Type B pancreatic cell (in vitro differentiated cells): ENCODE measurements around the gene CES1. TPM values are rescaled to one million over a fixed set of nuclear protein-coding genes. Genes with fewer than 3 reads are reported as not detected.
"Not testable (repeated sequence)": the region's sequence is repeated elsewhere in the genome, so short reads cannot be mapped to it uniquely, and the experiment has no call there.

Source experiments
- DNase-seq: peaks from one replicate; pipeline ENCODE4 v3.0.0; 2021; ENCODE audit warnings: mixed read lengths; ENCODE audit not compliant: unreplicated experiment; ENCODE audit errors: extremely low spot score
- H3K27ac Mint-ChIP-seq: 2 replicates; pipeline ENCODE4 v1.8.0; 2021; ENCODE audit warnings: mild to moderate bottlenecking, mixed read lengths
- H3K27me3 Mint-ChIP-seq: 2 replicates; pipeline ENCODE4 v1.8.0; 2021; ENCODE audit warnings: mixed read lengths
- H3K36me3 Mint-ChIP-seq: 2 replicates; pipeline ENCODE4 v1.8.0; 2021; ENCODE audit warnings: mixed read lengths
- H3K4me1 Mint-ChIP-seq: one replicate; pipeline ENCODE4 v1.8.0; 2021; ENCODE audit warnings: mixed read lengths; ENCODE audit not compliant: unreplicated experiment
- H3K4me3 Mint-ChIP-seq: 2 replicates; pipeline ENCODE4 v1.8.0; 2021; ENCODE audit warnings: mild to moderate bottlenecking, mixed read lengths
- H3K9me3 Mint-ChIP-seq: 2 replicates; pipeline ENCODE4 v1.8.0; 2021; ENCODE audit warnings: mixed read lengths
- total RNA-seq: library from RNA; stranded (reverse); gene quantifications from 2 replicates; pipeline ENCODE4 v1.2.1, GENCODE V29; 2021; ENCODE audit warnings: low replicate concordance
- TF ChIP-seq, protein P1 (sequence below): fragments of 200-600 bp; sonication (generic); conservative IDR thresholded peaks from 2 replicates; pipeline ENCODE4 v1.5.0; 2021; ENCODE audit warnings: antibody characterized with exemption, mild to moderate bottlenecking

The CES1 gene
- total RNA-seq, 1 donor from 2014 or later = 2.1 TPM

DNA sequence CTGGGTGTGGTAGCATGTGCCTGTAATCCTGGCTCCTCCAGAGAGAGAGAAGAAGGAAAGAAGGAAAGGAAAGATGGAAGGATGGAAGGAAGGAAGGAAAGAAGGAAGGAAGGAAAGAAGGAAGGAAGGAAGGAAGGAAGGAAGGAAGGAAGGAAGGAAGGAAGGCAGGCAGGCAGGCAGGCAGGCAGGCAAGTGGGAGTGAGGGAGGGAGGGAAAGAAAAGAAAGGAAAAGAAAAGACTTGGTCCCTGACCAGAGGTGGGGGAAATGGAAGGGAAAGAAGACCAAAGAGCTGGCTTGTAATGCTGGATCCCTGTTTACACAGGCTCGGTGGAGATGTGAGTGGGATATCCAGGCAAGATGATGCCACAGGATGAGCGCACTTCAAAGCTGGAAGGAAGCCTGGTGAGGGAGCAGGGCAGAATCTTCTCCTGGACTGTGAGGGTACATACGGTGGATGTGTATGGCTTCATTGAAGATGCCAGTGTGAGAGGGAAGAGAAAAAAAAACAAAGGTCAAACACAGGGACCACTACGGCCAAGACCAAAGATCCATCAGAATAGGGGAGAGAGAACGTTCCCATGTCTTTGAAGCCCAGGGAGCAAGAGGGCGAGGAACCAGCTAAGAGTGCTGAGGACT lies 2.1 kb downstream of the CES1 start:
- peaks cover 18% of the 10 kb centered on the region for H3K27me3 Mint-ChIP-seq
- no peaks in the 10 kb centered on the region for H3K36me3 Mint-ChIP-seq
- no peak overlapping the region for H3K27ac Mint-ChIP-seq
- H3K4me3 Mint-ChIP-seq = no peak overlapping the region
- peaks cover 5% of the 10 kb centered on the region for H3K4me1 Mint-ChIP-seq
- no peak for DNase-seq
- TF ChIP-seq, protein P1, sequence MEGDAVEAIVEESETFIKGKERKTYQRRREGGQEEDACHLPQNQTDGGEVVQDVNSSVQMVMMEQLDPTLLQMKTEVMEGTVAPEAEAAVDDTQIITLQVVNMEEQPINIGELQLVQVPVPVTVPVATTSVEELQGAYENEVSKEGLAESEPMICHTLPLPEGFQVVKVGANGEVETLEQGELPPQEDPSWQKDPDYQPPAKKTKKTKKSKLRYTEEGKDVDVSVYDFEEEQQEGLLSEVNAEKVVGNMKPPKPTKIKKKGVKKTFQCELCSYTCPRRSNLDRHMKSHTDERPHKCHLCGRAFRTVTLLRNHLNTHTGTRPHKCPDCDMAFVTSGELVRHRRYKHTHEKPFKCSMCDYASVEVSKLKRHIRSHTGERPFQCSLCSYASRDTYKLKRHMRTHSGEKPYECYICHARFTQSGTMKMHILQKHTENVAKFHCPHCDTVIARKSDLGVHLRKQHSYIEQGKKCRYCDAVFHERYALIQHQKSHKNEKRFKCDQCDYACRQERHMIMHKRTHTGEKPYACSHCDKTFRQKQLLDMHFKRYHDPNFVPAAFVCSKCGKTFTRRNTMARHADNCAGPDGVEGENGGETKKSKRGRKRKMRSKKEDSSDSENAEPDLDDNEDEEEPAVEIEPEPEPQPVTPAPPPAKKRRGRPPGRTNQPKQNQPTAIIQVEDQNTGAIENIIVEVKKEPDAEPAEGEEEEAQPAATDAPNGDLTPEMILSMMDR = no peak
- no peaks in the 10 kb centered on the region for H3K9me3 Mint-ChIP-seq

DNA sequence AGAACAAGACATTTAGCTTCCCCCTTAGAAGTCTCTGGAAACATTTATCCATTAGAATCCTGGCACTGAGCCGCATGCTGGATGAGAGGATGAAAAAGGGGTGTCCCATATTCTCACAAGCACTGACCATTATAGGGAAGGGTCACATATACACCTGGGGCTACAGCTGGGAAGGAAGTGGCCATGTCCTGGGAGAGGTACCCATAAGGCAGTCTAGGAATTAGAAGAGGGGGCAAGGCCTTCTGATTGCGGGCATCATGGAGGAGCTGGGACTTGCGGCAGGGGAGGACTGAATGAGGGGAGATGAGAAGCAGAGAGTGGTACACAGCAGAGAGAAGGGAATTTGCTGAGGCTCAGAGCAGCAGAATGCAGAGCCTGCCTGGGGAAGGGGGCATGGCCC lies 3.7 kb downstream of the CES1 start:
- peaks cover 32% of the 10 kb centered on the region for H3K27me3 Mint-ChIP-seq

GRCh38 chr16:55828680-55829079 lies 4.2 kb downstream of the CES1 start:
- no peak overlapping the region for H3K27ac Mint-ChIP-seq
- TF ChIP-seq, protein P1 = no peak
- peaks cover 32% of the 10 kb centered on the region for H3K27me3 Mint-ChIP-seq
- DNase-seq = no peak
- H3K36me3 Mint-ChIP-seq = no peaks in the 10 kb centered on the region
- H3K4me3 Mint-ChIP-seq = no peak overlapping the region
- peaks cover 5% of the 10 kb centered on the region for H3K4me1 Mint-ChIP-seq
- H3K9me3 Mint-ChIP-seq = no peaks in the 10 kb centered on the region

More for the DNA sequence above, 3.7 kb downstream of the CES1 start:
- H3K36me3 Mint-ChIP-seq, DNase-seq, H3K4me3 Mint-ChIP-seq, H3K27ac Mint-ChIP-seq, H3K4me1 Mint-ChIP-seq, H3K9me3 Mint-ChIP-seq: not testable (repeated sequence)

DNA sequence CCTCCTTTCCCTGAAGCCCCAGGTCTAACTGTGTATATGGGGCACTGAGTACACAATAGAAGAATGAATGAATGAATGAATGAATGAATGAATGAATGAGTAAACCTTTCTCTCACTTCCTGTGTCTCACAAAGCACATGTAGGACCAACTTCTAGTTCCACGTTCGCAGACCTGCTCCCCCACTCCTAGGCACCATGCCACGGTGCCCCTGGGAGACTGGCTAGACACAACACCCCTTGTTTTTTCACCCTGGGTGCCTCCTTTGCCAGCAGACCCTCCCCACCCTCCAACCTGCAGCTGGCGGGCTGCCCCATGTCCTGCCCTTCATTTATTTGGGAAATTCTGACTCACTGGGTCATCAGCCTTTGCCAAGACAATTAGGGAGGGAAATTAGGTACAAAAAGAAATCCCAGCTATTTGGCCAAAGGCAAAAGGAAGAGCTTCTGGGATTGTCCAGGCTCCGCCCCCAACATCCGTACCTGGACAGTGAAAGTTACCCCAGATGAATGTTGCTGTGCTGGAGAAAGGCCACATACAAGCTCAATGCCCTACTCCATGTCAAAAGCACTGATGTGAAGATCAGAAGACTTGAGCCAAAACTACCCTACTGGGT lies 7.7 kb downstream of the CES1 start:
- DNase-seq = no peak
- TF ChIP-seq, protein P1 = no peak
- H3K4me3 Mint-ChIP-seq = no peak overlapping the region
- peaks cover 52% of the 10 kb centered on the region for H3K27me3 Mint-ChIP-seq
- no peaks in the 10 kb centered on the region for H3K36me3 Mint-ChIP-seq
- no peaks in the 10 kb centered on the region for H3K9me3 Mint-ChIP-seq
- H3K27ac Mint-ChIP-seq = no peak overlapping the region
- no peaks in the 10 kb centered on the region for H3K4me1 Mint-ChIP-seq

DNA sequence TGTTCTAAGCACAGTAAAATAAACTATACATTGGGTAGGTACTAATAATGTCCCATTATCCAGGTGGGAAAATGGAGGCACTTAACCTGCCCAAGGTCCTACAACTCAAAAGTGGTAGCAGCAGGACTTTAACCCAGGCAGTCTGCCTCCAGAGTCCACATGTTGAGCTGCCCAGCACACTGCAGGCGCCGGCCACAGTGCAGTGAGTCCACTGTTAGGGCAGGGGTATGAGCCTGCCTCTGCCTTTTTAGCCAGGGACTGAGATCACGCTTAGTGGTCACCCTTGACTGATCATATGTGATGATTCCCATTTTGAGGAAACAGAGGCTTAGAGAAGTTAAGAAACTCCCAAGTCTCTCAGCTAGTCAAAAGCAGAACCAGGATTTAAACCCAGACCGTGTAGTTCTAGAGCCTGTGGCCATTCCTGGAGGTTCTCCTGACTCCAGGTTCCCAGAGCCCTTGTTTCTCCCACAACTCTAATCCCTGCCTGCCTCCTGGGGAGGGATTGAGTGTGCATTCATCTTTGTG lies 8.4 kb downstream of the CES1 start:
- no peaks in the 10 kb centered on the region for H3K9me3 Mint-ChIP-seq
- H3K27me3 Mint-ChIP-seq = peaks cover 56% of the 10 kb centered on the region
- no peak overlapping the region for H3K4me3 Mint-ChIP-seq
- H3K27ac Mint-ChIP-seq = no peak overlapping the region
- TF ChIP-seq, protein P1 = no peak
- H3K36me3 Mint-ChIP-seq = no peaks in the 10 kb centered on the region
- H3K4me1 Mint-ChIP-seq = no peaks in the 10 kb centered on the region
- DNase-seq = no peak

- no peak for DNase-seq
- TF ChIP-seq, protein P1 = no peak
- peaks cover 61% of the 10 kb centered on the region for H3K27me3 Mint-ChIP-seq
- no peaks in the 10 kb centered on the region for H3K4me1 Mint-ChIP-seq
- H3K4me3 Mint-ChIP-seq = no peak overlapping the region
- H3K9me3 Mint-ChIP-seq = no peaks in the 10 kb centered on the region
- H3K27ac Mint-ChIP-seq = no peak overlapping the region
- no peaks in the 10 kb centered on the region for H3K36me3 Mint-ChIP-seq
Measured at GRCh38 chr16:55822280-55822810, 10.6 kb downstream of the CES1 start.
